Activated T-cell treated with anti-CD3 and anti-CD28 coated beads for 4 hours (primary cell): Measurements from ENCODE around the gene MAP1S.

Experiments
- DNase-seq: peaks from one replicate; pipeline ENCODE4 v3.0.0-alpha.2; 2020

MAP1S gene

GRCh38 chr19:17718947-17719711 is at the start of gene MAP1S:
TSS of gene MAP1S (plus strand) at chr19:17719480. CDS start at chr19:17719503, 23 bp downstream.
- DNase-seq = peak; percentile 51

- no peak for DNase-seq
Measured at GRCh38 chr19:17671906-17672305, 47.4 kb upstream of the MAP1S start.

GRCh38 chr19:17673937-17674799 is 45.1 kb upstream of the MAP1S start:
- DNase-seq = no peak

- no peak for DNase-seq
Measured at GRCh38 chr19:17676295-17676694, 43.0 kb upstream of the MAP1S start.

GRCh38 chr19:17677002-17677401 is 42.3 kb upstream of the MAP1S start:
- DNase-seq = no peak

GRCh38 chr19:17678836-17679235 is 40.4 kb upstream of the MAP1S start:
- no peak for DNase-seq

GRCh38 chr19:17679526-17680229 is 39.6 kb upstream of the MAP1S start:
- DNase-seq = no peak

- peak; percentile 21 for DNase-seq
Measured at GRCh38 chr19:17680230-17680722, 39.0 kb upstream of the MAP1S start.

GRCh38 chr19:17681505-17682125 is 37.7 kb upstream of the MAP1S start:
- DNase-seq = no peak

- DNase-seq = no peak
Measured at GRCh38 chr19:17682273-17682672, 37.0 kb upstream of the MAP1S start.

GRCh38 chr19:17683078-17683477 is 36.2 kb upstream of the MAP1S start:
- DNase-seq = no peak

- DNase-seq = no peak
Measured at GRCh38 chr19:17684256-17684655, 35.0 kb upstream of the MAP1S start.

- DNase-seq = no peak
Measured at GRCh38 chr19:17685451-17686022, 33.7 kb upstream of the MAP1S start.

- no peak for DNase-seq
Measured at GRCh38 chr19:17686023-17686521, 33.2 kb upstream of the MAP1S start.

- no peak for DNase-seq
Measured at GRCh38 chr19:17686592-17687024, 32.7 kb upstream of the MAP1S start.

GRCh38 chr19:17687141-17687856 is 32.0 kb upstream of the MAP1S start:
- no peak for DNase-seq

GRCh38 chr19:17687857-17688784 is 31.2 kb upstream of the MAP1S start, which contains the start of gene UNC13A:
TSS of gene UNC13A (minus strand) at chr19:17688354. CDS start at chr19:17688199, 155 bp downstream.
- peak; percentile 4 for DNase-seq

- DNase-seq = no peak
Measured at GRCh38 chr19:17688853-17689595, 30.3 kb upstream of the MAP1S start.

- no peak for DNase-seq
Measured at GRCh38 chr19:17692566-17692965, 26.7 kb upstream of the MAP1S start.
